GM12891 (cell line): ENCODE data around the gene CTRB1.

Experiments
- PAX5 ChIP-seq: IDR thresholded peaks from 2 replicates; pipeline ENCODE4 v1.6.1; 2011; ENCODE audit warnings: low read length, moderate library complexity, mild to moderate bottlenecking; ENCODE audit not compliant: insufficient read depth, severe bottlenecking
- POLR2A ChIP-seq: IDR thresholded peaks from 2 replicates; pipeline ENCODE4 v1.6.1; 2011; ENCODE audit warnings: low read depth, low read length, control low read depth
- POLR2AphosphoS5 ChIP-seq: IDR thresholded peaks from 2 replicates; pipeline ENCODE4 v1.6.1; 2011; ENCODE audit warnings: low read depth, low read length, control low read depth
- POU2F2 ChIP-seq: IDR thresholded peaks from 2 replicates; pipeline ENCODE4 v1.6.1; 2011; ENCODE audit warnings: low read depth, mild to moderate bottlenecking, control low read depth, low read length, moderate library complexity
- SPI1 ChIP-seq: IDR thresholded peaks from 2 replicates; pipeline ENCODE4 v1.6.1; 2011; ENCODE audit warnings: low read depth, low read length, control low read depth
- TAF1 ChIP-seq: IDR thresholded peaks from 2 replicates; pipeline ENCODE4 v1.6.1; 2011; ENCODE audit warnings: low read depth, low read length, control low read depth

- no peak for TF ChIP-seq POLR2AphosphoS5
- no peak for TF ChIP-seq TAF1
- TF ChIP-seq POU2F2: no peak
- no peak for TF ChIP-seq SPI1
- no peak for TF ChIP-seq POLR2A
- no peak for TF ChIP-seq PAX5
These were observed 300 bp downstream of the CTRB1 start for GRCh38 chr16:75219088-75219487.
